ENCODE results near the gene PLPP4.
"Not testable (repeated sequence)": the region's sequence is repeated elsewhere in the genome, so short reads cannot be mapped to it uniquely, and the experiment has no call there.

The PLPP4 gene

DNA sequence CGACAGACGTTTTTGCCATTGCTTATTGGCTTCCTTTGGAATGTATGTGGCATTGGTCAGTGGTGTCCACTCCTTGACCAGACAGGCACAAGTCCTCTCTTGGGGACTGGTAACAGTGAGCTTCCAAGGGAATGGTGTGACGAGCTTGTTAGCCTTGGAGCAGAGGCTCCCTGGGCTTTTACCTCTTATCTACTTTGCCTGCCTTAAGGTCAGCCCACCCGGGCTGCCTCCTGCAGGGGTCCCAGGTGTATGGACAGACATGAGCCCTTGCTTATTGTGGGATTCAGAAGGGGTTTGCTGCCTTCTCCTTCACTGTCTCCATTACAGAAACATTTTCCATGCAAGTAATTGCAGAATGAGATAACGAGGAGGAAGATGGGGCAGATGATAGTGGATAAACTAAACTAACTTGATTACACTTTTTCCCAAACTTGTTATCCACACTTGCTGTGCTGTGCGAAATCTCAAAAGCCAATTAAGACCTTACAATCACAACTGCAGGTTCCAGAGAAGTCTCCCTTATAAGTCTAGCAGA is 29.7 kb downstream of the PLPP4 start:
- DNase-seq (ENCODE audit: low read depth): no peak

GRCh38 chr10:120490288-120490687 is 33.3 kb downstream of the PLPP4 start:
- DNase-seq (ENCODE audit: low read depth): no peak

GRCh38 chr10:120492346-120492745 is 35.3 kb downstream of the PLPP4 start:
- no peak for DNase-seq (ENCODE audit: low read depth)

- no peak for DNase-seq (ENCODE audit: low read depth)
Observed at GRCh38 chr10:120493411-120494312, 36.6 kb downstream of the PLPP4 start.

- DNase-seq (ENCODE audit: low read depth): no peak
Observed at GRCh38 chr10:120494313-120494710, 37.3 kb downstream of the PLPP4 start.

- no peak for DNase-seq (ENCODE audit: low read depth)
Observed at GRCh38 chr10:120495226-120496009, 38.4 kb downstream of the PLPP4 start.

GRCh38 chr10:120499883-120500282 is 42.9 kb downstream of the PLPP4 start:
- no peak for DNase-seq (ENCODE audit: low read depth)

DNA sequence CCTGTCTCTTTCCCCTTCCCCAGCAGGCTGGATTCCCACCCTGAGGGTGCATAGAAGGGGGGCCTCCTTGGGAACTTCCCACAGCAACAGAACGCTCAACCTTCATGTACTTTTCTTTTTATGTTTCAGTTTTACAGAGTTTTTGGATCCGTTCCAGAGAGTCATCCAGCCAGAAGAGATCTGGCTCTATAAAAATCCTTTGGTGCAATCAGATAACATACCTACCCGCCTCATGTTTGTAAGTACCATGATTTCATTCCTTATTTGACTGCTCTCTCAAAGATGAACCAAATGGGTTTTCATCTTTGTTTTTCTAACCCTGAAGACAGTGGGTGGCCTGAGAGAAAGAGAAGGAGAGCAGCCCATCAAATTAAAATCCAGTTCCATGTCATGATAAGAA is 46.7 kb downstream of the PLPP4 start:
- no peak for DNase-seq (ENCODE audit: low read depth)

- not testable (repeated sequence) for DNase-seq (ENCODE audit: low read depth)
Observed at GRCh38 chr10:120504227-120504626, 47.2 kb downstream of the PLPP4 start.

GRCh38 chr10:120505056-120505455 is 48.0 kb downstream of the PLPP4 start:
- DNase-seq (ENCODE audit: low read depth): no peak

DNA sequence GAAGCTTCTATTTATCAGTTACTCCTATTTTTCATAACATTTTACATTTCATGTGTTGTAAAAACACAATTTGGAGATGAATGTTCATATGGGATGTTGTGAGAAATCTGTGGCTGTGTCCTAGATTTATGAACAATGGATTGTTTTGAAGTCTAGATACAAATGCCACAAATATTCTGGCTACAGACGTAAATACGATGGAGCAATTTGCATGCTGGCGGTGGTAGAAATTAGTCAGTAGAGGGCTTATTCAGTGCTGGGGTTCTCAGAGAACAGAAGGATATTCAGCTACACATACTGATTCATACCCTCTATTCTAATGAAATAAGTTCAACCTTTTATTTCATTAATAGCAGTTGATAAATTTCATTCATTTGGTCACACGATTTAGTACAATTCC is 48.8 kb downstream of the PLPP4 start:
- DNase-seq (ENCODE audit: low read depth): no peak

DNA sequence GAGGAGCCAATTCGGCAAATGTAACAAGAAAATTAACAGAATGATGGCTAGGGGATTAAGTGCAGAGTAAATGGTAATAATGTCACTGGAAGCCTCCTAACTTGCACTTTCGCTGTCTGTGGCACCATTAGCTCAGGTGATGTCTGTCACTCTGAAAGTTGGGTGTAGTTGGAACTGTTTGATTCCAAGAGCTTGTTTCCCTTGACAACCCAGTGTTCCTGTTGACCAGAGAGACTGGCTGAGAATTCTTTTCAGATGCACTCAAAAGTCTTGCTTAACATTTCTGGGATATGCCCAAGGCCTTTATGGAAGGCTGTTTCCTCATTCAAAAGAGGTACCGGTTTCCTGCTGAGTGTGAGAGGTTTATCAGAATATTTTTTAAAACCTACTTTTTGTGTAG is 49.6 kb downstream of the PLPP4 start:
- DNase-seq (ENCODE audit: low read depth): no peak

DNA sequence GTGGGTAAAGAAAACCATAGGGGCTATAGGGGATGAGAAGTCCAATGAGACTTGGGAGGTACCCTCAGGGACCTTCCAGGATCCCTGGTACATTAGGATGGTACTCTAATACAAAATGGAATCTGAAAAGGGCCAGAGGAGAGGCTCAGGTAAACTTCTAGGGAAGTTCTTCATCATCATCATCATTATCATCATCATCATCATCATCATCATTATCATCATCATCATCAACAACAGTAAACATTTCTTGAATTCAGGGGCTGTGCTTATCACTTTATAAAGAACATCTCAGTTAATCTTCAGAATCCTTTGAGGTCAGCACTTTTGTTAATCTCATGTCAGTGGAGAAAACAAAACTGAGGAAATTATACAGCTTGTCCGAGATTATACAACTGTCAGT is 50.1 kb downstream of the PLPP4 start:
- DNase-seq (ENCODE audit: low read depth): no peak

DNA sequence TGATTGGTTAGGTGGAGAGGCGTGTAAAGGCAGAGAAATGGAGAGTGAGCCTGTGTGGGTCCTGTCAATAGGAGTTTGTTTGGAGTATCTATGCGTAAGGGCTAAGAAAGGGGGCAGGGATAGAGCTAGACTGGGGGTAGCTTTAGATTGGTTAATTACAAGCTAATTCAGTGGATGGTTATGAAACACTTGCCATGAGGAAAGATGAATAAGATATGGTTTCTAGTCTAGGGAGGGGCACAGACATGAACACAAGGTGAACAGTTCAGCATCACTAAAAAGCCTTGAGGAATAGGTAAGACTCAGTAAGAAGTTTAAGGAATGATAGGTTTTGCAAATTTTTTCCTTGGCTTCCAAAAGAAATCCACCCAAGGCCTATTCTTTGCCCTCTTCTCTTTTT is 50.6 kb downstream of the PLPP4 start:
- no peak for DNase-seq (ENCODE audit: low read depth)

- DNase-seq (ENCODE audit: low read depth): no peak
Observed at GRCh38 chr10:120508393-120508792, 51.4 kb downstream of the PLPP4 start.

DNA sequence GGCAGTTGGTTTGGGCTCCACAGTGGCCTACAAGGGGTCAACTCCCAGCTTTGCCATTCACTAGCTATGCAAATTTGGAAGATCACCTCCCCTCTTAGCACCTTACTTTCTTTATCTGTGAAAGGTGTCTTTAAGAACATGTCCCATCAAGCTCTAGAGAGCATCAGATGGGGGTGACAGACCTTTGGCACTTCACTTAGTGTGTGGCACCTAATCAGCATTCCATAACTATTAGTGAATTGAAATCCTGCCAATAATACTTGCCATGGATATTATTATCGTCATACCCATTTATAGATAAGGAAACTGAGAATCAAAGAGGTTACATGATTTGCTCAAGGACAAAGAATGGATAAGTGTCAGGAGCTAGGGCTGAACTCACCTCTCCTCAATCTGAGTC is 51.9 kb downstream of the PLPP4 start:
- DNase-seq (ENCODE audit: low read depth): no peak

DNA sequence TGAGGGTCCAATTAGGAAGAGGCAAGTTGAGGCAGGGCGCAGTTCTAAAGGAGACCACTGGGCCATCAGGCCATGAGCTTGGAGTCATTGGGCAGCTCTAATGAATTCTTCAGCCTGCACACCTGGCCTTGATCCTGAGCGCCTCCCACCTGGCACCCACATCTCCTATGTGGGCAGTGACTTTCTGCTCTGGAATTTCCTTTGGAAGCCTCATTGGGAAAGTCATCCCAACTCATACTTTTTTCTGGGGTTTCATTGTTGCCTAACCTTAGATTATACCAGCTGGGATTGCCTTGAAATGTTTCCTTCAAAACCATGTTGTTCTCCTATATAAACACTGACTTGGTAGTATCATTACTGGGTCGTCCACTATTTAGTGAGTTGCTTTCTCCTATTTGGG is 54.1 kb downstream of the PLPP4 start:
- no peak for DNase-seq (ENCODE audit: low read depth)

- no peak for DNase-seq (ENCODE audit: low read depth)
Observed at GRCh38 chr10:120513307-120513796, 56.3 kb downstream of the PLPP4 start.

DNA sequence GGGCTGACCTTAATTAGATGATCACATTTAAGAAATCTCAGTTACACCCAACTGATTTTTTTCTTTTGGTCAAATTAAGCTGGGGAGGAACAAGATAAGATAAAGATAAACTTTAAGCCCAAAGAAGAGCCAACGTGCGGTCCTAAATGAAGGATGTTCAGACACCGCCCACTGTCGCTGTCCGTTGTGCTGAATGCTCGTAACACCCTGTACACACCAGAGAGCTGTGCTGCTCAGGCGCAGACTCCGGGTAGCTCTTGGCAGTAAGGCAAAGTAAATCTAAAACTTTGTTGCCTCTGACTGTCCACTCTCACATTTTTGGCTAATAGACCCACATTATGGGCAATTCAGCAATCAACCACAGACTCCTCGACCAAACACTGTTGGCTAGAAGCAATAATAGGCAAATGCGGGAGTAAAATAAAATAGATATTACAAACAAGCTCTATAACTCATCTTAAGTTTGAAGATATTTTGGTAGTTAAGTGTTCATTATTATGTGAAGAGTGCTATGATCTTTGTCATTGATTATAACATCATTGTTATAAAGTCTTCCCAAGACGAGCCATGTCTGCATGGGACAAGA is 57.1 kb downstream of the PLPP4 start:
- no peak for DNase-seq (ENCODE audit: low read depth)

- no peak for DNase-seq (ENCODE audit: low read depth)
Observed at GRCh38 chr10:120514959-120515358, 57.9 kb downstream of the PLPP4 start.

DNA sequence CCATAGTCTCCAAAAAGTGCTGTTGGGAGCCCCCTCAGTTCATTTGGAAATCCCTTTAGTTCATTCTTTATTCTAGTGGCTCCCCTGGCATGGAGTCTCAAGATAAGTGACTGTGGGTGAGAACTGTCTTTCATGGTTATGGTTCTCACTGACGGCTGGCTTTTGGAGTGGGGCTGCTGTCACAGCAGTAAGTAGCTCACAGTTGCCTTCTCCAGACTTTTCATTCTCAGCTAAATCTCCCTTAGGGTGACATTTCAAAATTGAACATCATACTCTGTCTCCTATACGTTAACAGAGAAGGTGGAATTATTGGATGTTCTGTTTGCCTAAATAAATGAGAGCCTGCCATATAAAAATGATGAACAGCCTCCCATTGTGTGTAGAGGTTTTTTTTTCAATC is 58.7 kb downstream of the PLPP4 start:
- no peak for DNase-seq (ENCODE audit: low read depth)

- no peak for DNase-seq (ENCODE audit: low read depth)
Observed at GRCh38 chr10:120516426-120516825, 59.4 kb downstream of the PLPP4 start.

Measured in stimulated activated CD4-positive, alpha-beta T cell treated with anti-CD3 and anti-CD28 coated beads, Interleukin-2, amount 100 ng/mL, for 4 hours (primary cell).